K562 (cell line): ENCODE results near the gene ZNF280C. TPM values are rescaled to one million over a fixed set of nuclear protein-coding genes. Genes with fewer than 3 reads are reported as not detected.

Source experiments
- ATAC-seq: fragments of 200-7000 bp; cut with Tn5 transposase; 3 replicates; pipeline ENCODE4 v1.9.1; 2020; ENCODE audit warnings: moderate library complexity
- BruUV-seq: library from RNA; stranded (reverse); fragments of 400-500 nt; replicated peaks from 2 replicates; lab custom pipeline; 2021; lab: Mats Ljungman, UMichigan
- CTCF ChIA-PET: fragments of 300-600 bp; formaldehyde crosslinking; extraction: SDS; loops from one replicate; lab custom pipeline; 2021; ENCODE audit warnings: low intra/inter-chr PET ratio; lab: Yijun Ruan, JAX
- POLR2A ChIA-PET: fragments of 300-600, 350-650 bp; sonication (Branson Sonifier 250); formaldehyde crosslinking; extraction: SDS; loops from one replicate; lab custom pipeline; 2021; ENCODE audit warnings: antibody characterized with exemption, inconsistent platforms; lab: Yijun Ruan, JAX
- DNase-seq, 4 experiments: peaks; one replicate each; pipeline versions ENCODE4 v3.0.0 to v3.0.0-alpha.2; 2011 to 2018; ENCODE audit warnings: low spot score in 3 of 4, mixed read lengths in 3 of 4; ENCODE audit errors: extremely low read depth in 1 of 4
- FAIRE-seq: peaks from 2 replicates; lab custom pipeline; 2011; peaks lifted over from hg19 to GRCh38; lab: Jason Lieb, UNC
- H2AFZ ChIP-seq: 2 replicates; pipeline ENCODE4 v1.6.0; 2011; ENCODE audit warnings: low read depth, low read length, control low read depth, inconsistent platforms
- H3K27ac ChIP-seq: fragments of 200-600 bp; 3 replicates; pipeline ENCODE4 v1.8.0; 2011; ENCODE audit warnings: low read depth, mild to moderate bottlenecking, control low read depth, inconsistent platforms, low read length, moderate library complexity, mixed read lengths; ENCODE audit errors: extremely low read depth
- H3K27me3 ChIP-seq, 2 experiments: fragments of 300-600 bp in 1 of 2; 2 replicates in 1 of 2; 3 replicates in 1 of 2; pipeline versions ENCODE4 v1.6.0 to v1.8.0; 2011; ENCODE audit warnings: inconsistent platforms in 2 of 2, low read length in 2 of 2, mild to moderate bottlenecking in 1 of 2, mixed read lengths in 1 of 2, moderate library complexity in 1 of 2; ENCODE audit not compliant: control insufficient read depth in 2 of 2, insufficient read depth in 2 of 2
- H3K36me3 ChIP-seq: fragments of 300-600 bp; 3 replicates; pipeline ENCODE4 v1.8.0; 2011; ENCODE audit warnings: mild to moderate bottlenecking, low read length, inconsistent platforms; ENCODE audit not compliant: control insufficient read depth, insufficient read depth
- H3K4me1 ChIP-seq, 2 experiments: fragments of 200-600 bp in 1 of 2; replicated peaks in 1 of 2; 2 replicates in 1 of 2; 3 replicates in 1 of 2; pipeline versions ENCODE4 v1.5.1 to v1.8.0; 2011; ENCODE audit warnings: inconsistent platforms in 2 of 2, low read length in 2 of 2, mild to moderate bottlenecking in 1 of 2, mixed read lengths in 1 of 2, moderate library complexity in 1 of 2; ENCODE audit not compliant: control insufficient read depth in 2 of 2, insufficient read depth in 2 of 2
- H3K4me2 ChIP-seq: 2 replicates; pipeline ENCODE4 v1.6.1; 2011; ENCODE audit warnings: low read length, control low read depth, inconsistent platforms, mixed read lengths; ENCODE audit not compliant: insufficient read depth
- H3K4me3 ChIP-seq: fragments of 200-600 bp; sonication (generic), shearing (Covaris generic); 2 replicates; pipeline ENCODE4 v1.5.1; 2016; ENCODE audit warnings: control low read depth, inconsistent platforms
- H3K79me2 ChIP-seq: fragments of 200-600 bp; 3 replicates; pipeline ENCODE4 v1.8.0; 2011; ENCODE audit warnings: low read length, inconsistent platforms; ENCODE audit not compliant: control insufficient read depth, insufficient read depth
- H3K9ac ChIP-seq, 2 experiments: 2 replicates each; pipeline versions ENCODE4 v1.6.0 to v1.6.1; 2011; ENCODE audit warnings: low read depth in 2 of 2, low read length in 2 of 2, control low read depth in 1 of 2, inconsistent platforms in 1 of 2, mild to moderate bottlenecking in 1 of 2, mixed read lengths in 1 of 2; ENCODE audit not compliant: insufficient read depth in 1 of 2
- H3K9me1 ChIP-seq: one replicate; pipeline ENCODE4 v1.6.0; 2011; ENCODE audit warnings: inconsistent platforms, mild to moderate bottlenecking, low read length, moderate library complexity; ENCODE audit not compliant: control insufficient read depth, insufficient read depth
- H3K9me3 ChIP-seq: replicated peaks from 2 replicates; pipeline ENCODE4 v1.5.1; 2011; ENCODE audit warnings: low read depth, low read length, inconsistent platforms; ENCODE audit not compliant: control insufficient read depth, insufficient read depth
- H4K20me1 ChIP-seq: replicated peaks from 2 replicates; pipeline ENCODE4 v1.6.1; 2011; ENCODE audit warnings: low read length, inconsistent platforms, mixed read lengths; ENCODE audit not compliant: control insufficient read depth, insufficient read depth
- ATF6 ChIP-seq: sonication (generic); formaldehyde crosslinking; IDR thresholded peaks from 2 replicates; pipeline ENCODE4 v1.4.0; 2020; ENCODE audit warnings: mild to moderate bottlenecking, missing genetic modification reagents
- CAMTA2 ChIP-seq: fragments of 250-450 bp; sonication (Bioruptor Pico); conservative IDR thresholded peaks from 2 replicates; pipeline ENCODE4 v1.5.1; 2022
- GABPA ChIP-seq: fragments of 200-800 bp; sonication (Bioruptor generic); conservative IDR thresholded peaks from 2 replicates; pipeline ENCODE4 v1.6.1; 2016; ENCODE audit warnings: low read depth, missing genetic modification characterization, missing compliant biosample characterization
- SIN3A ChIP-seq, 2 experiments: fragments of 150-350 bp in 1 of 2; IDR thresholded peaks; 2 replicates each; pipeline ENCODE4 v1.6.1; 2011 to 2016; ENCODE audit warnings: borderline replicate concordance in 2 of 2, low read depth in 2 of 2, low read length in 2 of 2, mild to moderate bottlenecking in 2 of 2, moderate library complexity in 2 of 2; ENCODE audit not compliant: control insufficient read depth in 1 of 2
- SMAD2 ChIP-seq: fragments of 150-350 bp; IDR thresholded peaks from 2 replicates; pipeline ENCODE4 v1.6.1; 2014; ENCODE audit warnings: low read depth, mild to moderate bottlenecking, low read length
- WGBS: fragments of 100-300 bp; shearing (Covaris generic); methylation state at CpG from one replicate; pipeline ENCODE4 v1.1.6; 2016; ENCODE audit warnings: low coverage, mixed read lengths; ENCODE audit not compliant: insufficient coverage; ENCODE audit errors: missing lambda C conversion rate; 5-methylcytosine and 5-hydroxymethylcytosine counted together
- in situ Hi-C: fragments of 300-500 bp; cut with MboI; formaldehyde crosslinking; loops from 4 replicates; pipeline ENCODE4 v1.15.0; 2018; ENCODE audit warnings: inconsistent platforms, mixed read lengths
- intact Hi-C: fragments of 100-400 bp; cut with micrococcal nuclease; formaldehyde crosslinking; loops from 2 replicates; pipeline ENCODE4 v1.14.2; 2022
- polyA plus RNA-seq, 8 experiments: library from polyadenylated mRNA; depleted of rRNA in 4 of 8; stranded (reverse) in 5 of 8; unstranded in 3 of 8; fragments of >200 nt; fragmentation: Nextera tagmentation in 2 of 8; fragmentation: Illumina TruSeq in 1 of 8; extraction: Ambion mirVana in 2 of 8; extraction: Trizol in 1 of 8; gene quantifications; 2 replicates each; pipeline versions ENCODE4 v1.2.1 to v1.2.3, GENCODE V29; 2011 to 2014; ENCODE audit warnings: inconsistent platforms in 1 of 8, missing spikeins in 1 of 8
- total RNA-seq, 7 experiments: library from RNA; depleted of rRNA in 6 of 7; stranded (reverse); fragments of >200 nt in 6 of 7; fragmentation: Illumina TruSeq in 2 of 7; extraction: Trizol in 2 of 7; gene quantifications; 2 replicates each; pipeline versions ENCODE4 v1.2.1 to v1.2.3, GENCODE V29; 2011 to 2021; ENCODE audit warnings: low replicate concordance in 1 of 7

ZNF280C gene
- total and polyA plus RNA-seq, 9 of the 15 experiments (the other 6 are each of a cell fraction or from before 2014, with no cell fraction given) = 1.6 to 8.3 (median 4.4) TPM

- WGBS = 37% methylated on average over 12 of the region's 19 CpGs
- intact Hi-C loops = no loop called here
- no peaks in the 10 kb centered on the region for H3K27me3 ChIP-seq
- H3K9me1 ChIP-seq = no peaks in the 10 kb centered on the region
- H4K20me1 ChIP-seq = no peaks in the 10 kb centered on the region
- ATAC-seq (peak; percentile 65), FAIRE-seq (no peak), DNase-seq (peak in 1 of 4 experiments; percentile 13)
- BruUV-seq = no TSS peak
- TF ChIP-seq SIN3A (IDR thresholded peaks at IDR 0.05; ENCODE audit: borderline replicate concordance in 2 of 2, control insufficient read depth in 1 of 2, low read depth in 2 of 2, low read length in 2 of 2) (no peak), SMAD2 (no peak), GABPA (tag) (0 out of 2 replicates have a peak, but pooled peaks have one; percentile 27), ATF6 (CRISPR knock-in tag) (no peak), CAMTA2 (CRISPR knock-in tag) (no peak)
- H3K9me3 ChIP-seq = no peaks in the 10 kb centered on the region
- no peaks in the 10 kb centered on the region for H3K79me2 ChIP-seq
- H3K27ac ChIP-seq = no peak overlapping the region
- in situ Hi-C loops = no loop called here
- H3K36me3 ChIP-seq = no peaks in the 10 kb centered on the region
- H2AFZ ChIP-seq = peak overlapping the region; percentile 67
- CTCF ChIA-PET = no interaction called here
- peaks cover 0 to 9% of the 10 kb centered on the region in 2 experiments; a peak in 1 of 5 replicates for H3K4me1 ChIP-seq
- H3K4me3 ChIP-seq = peak overlapping the region; percentile 4; the same call in 1 of the 2 replicates
- POLR2A ChIA-PET = interaction anchor here (1.0 kb wide), 1 partner anchor 9 kb away, joined by 4 read pairs; no protein-coding TSS in a partner anchor
- H3K4me2 ChIP-seq = peak overlapping the region; percentile 60
- peak overlapping the region in 1 of 2 experiments; percentile 72; a peak in 1 of 4 replicates for H3K9ac ChIP-seq
Measured at GRCh38 chrX:130299279-130300009, 30.7 kb upstream of the ZNF280C start.
